ENCODE results near the gene CDK5RAP3.

GRCh38 chr17:48004983-48005382, 34.1 kb downstream of the CDK5RAP3 start:
- no peak for TF ChIP-seq CTCF (IDR thresholded peaks at IDR 0.05; ENCODE audit: poor library complexity, severe bottlenecking)
- TF ChIP-seq REST (IDR thresholded peaks at IDR 0.05; ENCODE audit: borderline replicate concordance) = no peak
- TF ChIP-seq SMC3 (conservative IDR thresholded peaks at IDR 0.05; ENCODE audit: poor library complexity) = no peak
- no peak for TF ChIP-seq EZH2 (IDR thresholded peaks at IDR 0.05; ENCODE audit: borderline replicate concordance, insufficient read depth, low read length, poor library complexity, severe bottlenecking)
